GM12878 (cell line): ENCODE measurements around the gene OR10H1.

Experiments
- BACH1 ChIP-seq: fragments of 450-650 bp; IDR thresholded peaks from 2 replicates; pipeline ENCODE4 v1.6.1; 2017; ENCODE audit warnings: mild to moderate bottlenecking, borderline replicate concordance
- CBX3 ChIP-seq: fragments of 200-600 bp; sonication (generic); IDR thresholded peaks from 2 replicates; pipeline ENCODE4 v1.6.1; 2016; ENCODE audit warnings: low read depth, borderline replicate concordance
- POLR2AphosphoS5 ChIP-seq: IDR thresholded peaks from 2 replicates; pipeline ENCODE4 v1.6.1; 2011; ENCODE audit warnings: mild to moderate bottlenecking, low read length, inconsistent platforms
- PRDM15 ChIP-seq: fragments of 450-650 bp; formaldehyde crosslinking; IDR thresholded peaks from 2 replicates; pipeline ENCODE4 v1.4.0; 2020; ENCODE audit warnings: mild to moderate bottlenecking, moderate library complexity
- TBL1XR1 ChIP-seq: IDR thresholded peaks from 2 replicates; pipeline ENCODE4 v1.6.1; 2012; ENCODE audit warnings: low read depth, low read length, improper control_type of control experiment
- TCF12 ChIP-seq: IDR thresholded peaks from 2 replicates; pipeline ENCODE4 v1.6.1; 2011; ENCODE audit warnings: low read depth, mild to moderate bottlenecking, low read length
- ZBTB33 ChIP-seq: fragments of 450-650 bp; IDR thresholded peaks from 2 replicates; pipeline ENCODE4 v1.6.1; 2017; ENCODE audit warnings: mild to moderate bottlenecking
- TF ChIP-seq, protein P1 (sequence below): fragments of 450-650 bp; IDR thresholded peaks from 2 replicates; pipeline ENCODE4 v1.6.1; 2016; ENCODE audit warnings: mild to moderate bottlenecking
- TF ChIP-seq, protein P2 (sequence below), 3 experiments: IDR thresholded peaks in 2 of 3; conservative IDR thresholded peaks in 1 of 3; 2 replicates each; pipeline ENCODE4 v1.5.1; 2011; ENCODE audit warnings: low read depth in 3 of 3, low read length in 3 of 3, mild to moderate bottlenecking in 3 of 3, control low read depth in 2 of 3, moderate library complexity in 2 of 3, inconsistent platforms in 1 of 3, mixed read lengths in 1 of 3; ENCODE audit not compliant: control insufficient read depth in 2 of 3, insufficient read depth in 1 of 3; ENCODE audit errors: extremely low read depth in 1 of 3
- TF ChIP-seq, protein P3 (sequence below): fragments of 150-350 bp; IDR thresholded peaks from 2 replicates; pipeline ENCODE4 v1.6.1; 2014; ENCODE audit warnings: mild to moderate bottlenecking, low read depth, low read length
- TF ChIP-seq, protein P4 (sequence below): IDR thresholded peaks from 2 replicates; pipeline ENCODE4 v1.6.1; 2012; ENCODE audit warnings: low read depth, low read length, improper control_type of control experiment
- TF ChIP-seq, protein P5 (sequence below): fragments of 150-350 bp; IDR thresholded peaks from 2 replicates; pipeline ENCODE4 v1.6.1; 2016; ENCODE audit warnings: low read depth, low read length

- TF ChIP-seq, protein P1, sequence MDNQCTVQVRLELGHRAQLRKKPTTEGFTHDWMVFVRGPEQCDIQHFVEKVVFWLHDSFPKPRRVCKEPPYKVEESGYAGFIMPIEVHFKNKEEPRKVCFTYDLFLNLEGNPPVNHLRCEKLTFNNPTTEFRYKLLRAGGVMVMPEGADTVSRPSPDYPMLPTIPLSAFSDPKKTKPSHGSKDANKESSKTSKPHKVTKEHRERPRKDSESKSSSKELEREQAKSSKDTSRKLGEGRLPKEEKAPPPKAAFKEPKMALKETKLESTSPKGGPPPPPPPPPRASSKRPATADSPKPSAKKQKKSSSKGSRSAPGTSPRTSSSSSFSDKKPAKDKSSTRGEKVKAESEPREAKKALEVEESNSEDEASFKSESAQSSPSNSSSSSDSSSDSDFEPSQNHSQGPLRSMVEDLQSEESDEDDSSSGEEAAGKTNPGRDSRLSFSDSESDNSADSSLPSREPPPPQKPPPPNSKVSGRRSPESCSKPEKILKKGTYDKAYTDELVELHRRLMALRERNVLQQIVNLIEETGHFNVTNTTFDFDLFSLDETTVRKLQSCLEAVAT: no peak
- TF ChIP-seq, protein P2, sequence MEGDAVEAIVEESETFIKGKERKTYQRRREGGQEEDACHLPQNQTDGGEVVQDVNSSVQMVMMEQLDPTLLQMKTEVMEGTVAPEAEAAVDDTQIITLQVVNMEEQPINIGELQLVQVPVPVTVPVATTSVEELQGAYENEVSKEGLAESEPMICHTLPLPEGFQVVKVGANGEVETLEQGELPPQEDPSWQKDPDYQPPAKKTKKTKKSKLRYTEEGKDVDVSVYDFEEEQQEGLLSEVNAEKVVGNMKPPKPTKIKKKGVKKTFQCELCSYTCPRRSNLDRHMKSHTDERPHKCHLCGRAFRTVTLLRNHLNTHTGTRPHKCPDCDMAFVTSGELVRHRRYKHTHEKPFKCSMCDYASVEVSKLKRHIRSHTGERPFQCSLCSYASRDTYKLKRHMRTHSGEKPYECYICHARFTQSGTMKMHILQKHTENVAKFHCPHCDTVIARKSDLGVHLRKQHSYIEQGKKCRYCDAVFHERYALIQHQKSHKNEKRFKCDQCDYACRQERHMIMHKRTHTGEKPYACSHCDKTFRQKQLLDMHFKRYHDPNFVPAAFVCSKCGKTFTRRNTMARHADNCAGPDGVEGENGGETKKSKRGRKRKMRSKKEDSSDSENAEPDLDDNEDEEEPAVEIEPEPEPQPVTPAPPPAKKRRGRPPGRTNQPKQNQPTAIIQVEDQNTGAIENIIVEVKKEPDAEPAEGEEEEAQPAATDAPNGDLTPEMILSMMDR (IDR thresholded peaks at IDR 0.05 in 2 of 3, conservative IDR thresholded peaks at IDR 0.05 in 1 of 3; ENCODE audit: control insufficient read depth in 2 of 3, extremely low read depth in 1 of 3, insufficient read depth in 1 of 3, low read depth in 3 of 3, low read length in 3 of 3): no peak
- no peak for TF ChIP-seq TBL1XR1
- no peak for TF ChIP-seq ZBTB33
- TF ChIP-seq POLR2AphosphoS5: no peak
- TF ChIP-seq, protein P3, sequence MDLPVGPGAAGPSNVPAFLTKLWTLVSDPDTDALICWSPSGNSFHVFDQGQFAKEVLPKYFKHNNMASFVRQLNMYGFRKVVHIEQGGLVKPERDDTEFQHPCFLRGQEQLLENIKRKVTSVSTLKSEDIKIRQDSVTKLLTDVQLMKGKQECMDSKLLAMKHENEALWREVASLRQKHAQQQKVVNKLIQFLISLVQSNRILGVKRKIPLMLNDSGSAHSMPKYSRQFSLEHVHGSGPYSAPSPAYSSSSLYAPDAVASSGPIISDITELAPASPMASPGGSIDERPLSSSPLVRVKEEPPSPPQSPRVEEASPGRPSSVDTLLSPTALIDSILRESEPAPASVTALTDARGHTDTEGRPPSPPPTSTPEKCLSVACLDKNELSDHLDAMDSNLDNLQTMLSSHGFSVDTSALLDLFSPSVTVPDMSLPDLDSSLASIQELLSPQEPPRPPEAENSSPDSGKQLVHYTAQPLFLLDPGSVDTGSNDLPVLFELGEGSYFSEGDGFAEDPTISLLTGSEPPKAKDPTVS: no peak
- TF ChIP-seq, protein P4, sequence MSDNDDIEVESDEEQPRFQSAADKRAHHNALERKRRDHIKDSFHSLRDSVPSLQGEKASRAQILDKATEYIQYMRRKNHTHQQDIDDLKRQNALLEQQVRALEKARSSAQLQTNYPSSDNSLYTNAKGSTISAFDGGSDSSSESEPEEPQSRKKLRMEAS: no peak
- no peak for TF ChIP-seq TCF12
- TF ChIP-seq CBX3: no peak
- TF ChIP-seq, protein P5, sequence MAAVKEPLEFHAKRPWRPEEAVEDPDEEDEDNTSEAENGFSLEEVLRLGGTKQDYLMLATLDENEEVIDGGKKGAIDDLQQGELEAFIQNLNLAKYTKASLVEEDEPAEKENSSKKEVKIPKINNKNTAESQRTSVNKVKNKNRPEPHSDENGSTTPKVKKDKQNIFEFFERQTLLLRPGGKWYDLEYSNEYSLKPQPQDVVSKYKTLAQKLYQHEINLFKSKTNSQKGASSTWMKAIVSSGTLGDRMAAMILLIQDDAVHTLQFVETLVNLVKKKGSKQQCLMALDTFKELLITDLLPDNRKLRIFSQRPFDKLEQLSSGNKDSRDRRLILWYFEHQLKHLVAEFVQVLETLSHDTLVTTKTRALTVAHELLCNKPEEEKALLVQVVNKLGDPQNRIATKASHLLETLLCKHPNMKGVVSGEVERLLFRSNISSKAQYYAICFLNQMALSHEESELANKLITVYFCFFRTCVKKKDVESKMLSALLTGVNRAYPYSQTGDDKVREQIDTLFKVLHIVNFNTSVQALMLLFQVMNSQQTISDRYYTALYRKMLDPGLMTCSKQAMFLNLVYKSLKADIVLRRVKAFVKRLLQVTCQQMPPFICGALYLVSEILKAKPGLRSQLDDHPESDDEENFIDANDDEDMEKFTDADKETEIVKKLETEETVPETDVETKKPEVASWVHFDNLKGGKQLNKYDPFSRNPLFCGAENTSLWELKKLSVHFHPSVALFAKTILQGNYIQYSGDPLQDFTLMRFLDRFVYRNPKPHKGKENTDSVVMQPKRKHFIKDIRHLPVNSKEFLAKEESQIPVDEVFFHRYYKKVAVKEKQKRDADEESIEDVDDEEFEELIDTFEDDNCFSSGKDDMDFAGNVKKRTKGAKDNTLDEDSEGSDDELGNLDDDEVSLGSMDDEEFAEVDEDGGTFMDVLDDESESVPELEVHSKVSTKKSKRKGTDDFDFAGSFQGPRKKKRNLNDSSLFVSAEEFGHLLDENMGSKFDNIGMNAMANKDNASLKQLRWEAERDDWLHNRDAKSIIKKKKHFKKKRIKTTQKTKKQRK: no peak
- TF ChIP-seq PRDM15 (CRISPR knock-in tag): no peak
- no peak for TF ChIP-seq BACH1
Measured at GRCh38 chr19:15776991-15777970, 38.2 kb downstream of the OR10H1 start.
